Gastrocnemius medialis (tissue), 4 donors: ENCODE measurements around the gene ZXDA. TPM values are rescaled to one million over a fixed set of nuclear protein-coding genes. Genes with fewer than 3 reads are reported as not detected.
A peak's percentile ranks its signal among the peaks of the same experiment; 100 is the strongest.
"Not testable (repeated sequence)": the region's sequence is repeated elsewhere in the genome, so short reads cannot be mapped to it uniquely, and the experiment has no call there.

ENCODE experiments used
- ATAC-seq, 2 donors: fragments of 150-250 bp; one replicate each; pipeline ENCODE4 v1.9.1; 2016
- DNase-seq, 2 donors: peaks; one replicate each; pipeline ENCODE4 v3.0.0-alpha.2; 2019
- H3K27ac ChIP-seq, 4 donors: fragments of 200-600 bp; sonication (generic); 1 replicate in 1 of 4; 2 replicates in 3 of 4; pipeline ENCODE4 v1.5.1; 2016 to 2018; ENCODE audit warnings: mild to moderate bottlenecking in 2 of 4, moderate library complexity in 1 of 4
- H3K27me3 ChIP-seq, 3 donors: fragments of 200-600 bp; sonication (generic) in 2 of 3; 1 replicate in 1 of 3; 2 replicates in 2 of 3; pipeline versions ENCODE4 v1.5.1 to v1.6.0; 2016 to 2019; ENCODE audit warnings: mild to moderate bottlenecking in 1 of 3, moderate library complexity in 1 of 3
- H3K36me3 ChIP-seq, 2 donors: fragments of 200-600 bp; sonication (generic) in 1 of 2; one replicate each; pipeline ENCODE4 v1.5.1; 2017 to 2018
- H3K4me1 ChIP-seq, 2 donors: fragments of 200-600 bp; sonication (generic) in 1 of 2; one replicate each; pipeline ENCODE4 v1.5.1; 2016 to 2017; ENCODE audit warnings: mild to moderate bottlenecking in 2 of 2
- H3K4me3 ChIP-seq, 4 donors: fragments of 200-600 bp; sonication (generic) in 3 of 4; 1 replicate in 1 of 4; 2 replicates in 3 of 4; pipeline ENCODE4 v1.5.1; 2016 to 2019; ENCODE audit warnings: mild to moderate bottlenecking in 2 of 4
- H3K9me3 ChIP-seq, 3 donors: fragments of 200-600 bp; sonication (generic) in 2 of 3; 1 replicate in 1 of 3; 2 replicates in 2 of 3; pipeline ENCODE4 v1.5.1; 2016 to 2019
- CTCF ChIP-seq, 5 experiments: fragments of 450-650 bp in 3 of 5; fragments of 200-600 bp in 2 of 5; sonication (generic) in 2 of 5; IDR thresholded peaks in 4 of 5; conservative IDR thresholded peaks in 1 of 5; 1 replicate in 4 of 5; 2 replicates in 1 of 5; pipeline ENCODE4 v1.5.1; 2016 to 2019; ENCODE audit warnings: antibody characterized with exemption in 5 of 5, mild to moderate bottlenecking in 3 of 5, moderate library complexity in 3 of 5
- POLR2A ChIP-seq, 2 donors: fragments of 450-650 bp; IDR thresholded peaks; one replicate each; pipeline ENCODE4 v1.6.1; 2017; ENCODE audit warnings: antibody characterized with exemption in 2 of 2, mild to moderate bottlenecking in 2 of 2, moderate library complexity in 2 of 2
- in situ Hi-C, 4 donors: fragments of 200-750 bp; cut with MboI; loops; one replicate each; pipeline versions ENCODE4 v1.15.0 to v1.8.0; 2017; ENCODE audit warnings: low sequenced_read_pairs in 4 of 4
- intact Hi-C: fragments of 100-400 bp; cut with DNase I; formaldehyde crosslinking; loops from one replicate; pipeline ENCODE4 v1.15.1; 2023; ENCODE audit warnings: low total_unique reads
- total RNA-seq, 4 donors: library from RNA; depleted of rRNA; stranded (reverse); fragments of >200 nt; gene quantifications; one replicate each; pipeline versions ENCODE4 v1.1.0 to v1.2.3, GENCODE V29; 2016

Gene ZXDA
- 1 to 10 TPM; 1.8 to 4.8 (median 2.2) TPM for total RNA-seq

- H3K4me3 ChIP-seq, result peak within 1 kb of the TSS; percentile 53 to 71 (median 64)
- ATAC-seq, result peak; percentile 62 to 72
- H3K36me3 ChIP-seq, DNase-seq, H3K9me3 ChIP-seq, H3K27me3 ChIP-seq, intact Hi-C loops: not testable (repeated sequence)
- H3K4me1 ChIP-seq, result peaks cover 19 to 28% of the 10 kb centered on the region in 2 donors
- H3K27ac ChIP-seq, result peak within 1 kb of the TSS; percentile 74 to 95 (median 91)
- in situ Hi-C loops, result loop anchor here in 2 of 4 donors (10.0 to 25.0 kb wide), 3 partner anchors 316 to 1098 kb away; partner anchors contain the start of gene ZXDB (in 2 of the 2)
Observed at GRCh38 chrX:57910287-57910912, at the start of gene ZXDA. Gene ZXDA, minus strand, starts transcription at chrX:57910458. Its CDS starts 38 bp downstream, at chrX:57910420.

- no peaks in the 10 kb centered on the region for H3K4me1 ChIP-seq
- no peak overlapping the region for H3K4me3 ChIP-seq
- no peak overlapping the region for H3K27ac ChIP-seq
- H3K9me3 ChIP-seq, result no peaks in the 10 kb centered on the region
- no peaks in the 10 kb centered on the region for H3K27me3 ChIP-seq
- in situ Hi-C loops (no loop called here), intact Hi-C loops (no loop called here)
- DNase-seq (no peak), ATAC-seq (no peak)
- H3K36me3 ChIP-seq, result no peaks in the 10 kb centered on the region
- TF ChIP-seq CTCF (IDR thresholded peaks at IDR 0.05 in 4 of 5, conservative IDR thresholded peaks at IDR 0.05 in 1 of 5), result no peak
- no peak for TF ChIP-seq POLR2A (IDR thresholded peaks at IDR 0.05)
Observed at GRCh38 chrX:57952320-57952678, 42.0 kb upstream of the ZXDA start.

GRCh38 chrX:57951666-57952319 lies 41.5 kb upstream of the ZXDA start:
- TF ChIP-seq CTCF (IDR thresholded peaks at IDR 0.05 in 4 of 5, conservative IDR thresholded peaks at IDR 0.05 in 1 of 5), result no peak
- Histone ChIP-seq H3K9me3 (no peaks in the 10 kb centered on the region), H3K4me3 (no peak overlapping the region), H3K36me3 (no peaks in the 10 kb centered on the region), H3K4me1 (no peaks in the 10 kb centered on the region), H3K27me3 (no peaks in the 10 kb centered on the region), H3K27ac (no peak overlapping the region)
- DNase-seq, result peak; percentile 5 to 14
- intact Hi-C loops, result no loop called here
- ATAC-seq, result no peak
- in situ Hi-C loops, result no loop called here

- no peak overlapping the region for H3K4me3 ChIP-seq
- no peak for DNase-seq
- H3K27ac ChIP-seq, result no peak overlapping the region
- no peaks in the 10 kb centered on the region for H3K27me3 ChIP-seq
- no peaks in the 10 kb centered on the region for H3K36me3 ChIP-seq
- no peaks in the 10 kb centered on the region for H3K9me3 ChIP-seq
- no peak for TF ChIP-seq CTCF (IDR thresholded peaks at IDR 0.05 in 4 of 5, conservative IDR thresholded peaks at IDR 0.05 in 1 of 5)
- no peak for TF ChIP-seq POLR2A (IDR thresholded peaks at IDR 0.05)
- in situ Hi-C loops, result loop anchor here in 2 of 4 donors (10.0 to 25.0 kb wide), 2 partner anchors 119 to 121 kb away; no protein-coding TSS in a partner anchor
- ATAC-seq, result no peak
- peaks cover 0 to 8% of the 10 kb centered on the region in 2 donors for H3K4me1 ChIP-seq
- intact Hi-C loops, result no loop called here
Observed at GRCh38 chrX:57933321-57933720, 23.1 kb upstream of the ZXDA start.

GRCh38 chrX:57932266-57932665 lies 22.0 kb upstream of the ZXDA start:
- Histone ChIP-seq H3K27me3 (no peaks in the 10 kb centered on the region), H3K27ac (no peak overlapping the region), H3K36me3 (no peaks in the 10 kb centered on the region), H3K9me3 (no peaks in the 10 kb centered on the region), H3K4me1 (peaks cover 0 to 8% of the 10 kb centered on the region in 2 donors), H3K4me3 (no peak overlapping the region)
- intact Hi-C loops (no loop called here), in situ Hi-C loops (loop anchor here in 2 of 4 donors (10.0 to 25.0 kb wide), 2 partner anchors 117 to 120 kb away; no protein-coding TSS in a partner anchor)
- no peak for DNase-seq
- no peak for ATAC-seq
- TF ChIP-seq CTCF (IDR thresholded peaks at IDR 0.05 in 4 of 5, conservative IDR thresholded peaks at IDR 0.05 in 1 of 5) (no peak), POLR2A (IDR thresholded peaks at IDR 0.05) (no peak)
